DMS114 treated with DMSO at 0.1 percent for 48 hours (cell line): ENCODE results near the gene NRTN.
"Not testable (repeated sequence)": the region's sequence is repeated elsewhere in the genome, so short reads cannot be mapped to it uniquely, and the experiment has no call there.

Experiments used
- DNase-seq: peaks from one replicate; lab custom pipeline; 2025; ENCODE audit not compliant: unreplicated experiment; lab: John Stamatoyannopoulos, UW

Gene NRTN

DNA sequence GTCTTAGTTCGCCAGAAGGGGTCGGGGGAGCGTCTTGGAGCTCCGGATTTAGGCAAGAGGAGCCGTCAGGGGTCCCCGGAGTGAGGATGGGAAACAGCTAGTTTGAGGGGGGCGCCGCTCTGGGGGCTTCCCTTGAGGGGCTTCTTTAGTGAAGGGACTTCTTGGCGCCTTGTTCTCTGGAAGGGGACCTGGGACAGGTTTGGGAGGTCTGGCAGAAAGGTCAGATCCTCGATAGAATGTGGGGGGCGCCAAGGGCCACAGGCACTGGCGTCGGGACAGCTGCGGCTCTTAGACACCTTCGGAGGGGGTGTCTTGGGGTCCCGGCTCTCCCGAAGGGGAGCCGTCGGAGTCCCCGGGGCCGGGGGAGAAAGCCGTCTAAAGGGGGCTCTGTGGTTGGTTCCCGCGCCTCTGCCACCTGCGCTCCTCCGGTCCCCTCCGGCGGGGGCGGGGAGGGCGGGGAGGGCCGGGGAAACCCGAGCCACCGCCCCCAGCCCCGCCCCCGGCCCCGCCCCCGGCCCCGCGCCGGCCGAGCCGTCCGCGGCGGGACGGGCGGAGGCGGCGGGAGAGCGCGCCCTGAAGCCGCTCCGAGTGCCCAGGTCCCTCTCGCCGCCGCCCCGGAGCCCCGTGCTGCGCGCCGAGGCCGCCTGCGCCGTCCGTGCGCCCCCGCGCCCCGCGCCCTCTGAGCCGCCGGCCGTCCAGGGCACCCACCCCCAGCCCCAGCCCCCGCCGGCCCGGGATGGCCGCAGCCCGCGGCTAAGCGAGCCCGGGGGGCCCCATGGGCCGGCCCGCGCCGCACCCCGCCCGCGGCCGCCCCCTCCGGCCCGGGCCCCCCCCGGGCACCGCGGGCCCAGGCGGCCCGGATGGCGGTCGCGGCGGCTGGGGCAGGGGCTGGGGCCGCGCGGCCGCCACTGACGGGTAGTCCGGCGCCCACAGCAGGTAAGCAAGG, at the start of gene NRTN:
Gene NRTN (plus strand): TSS at position 552 of the 946 bp plus-strand sequence. CDS start 19,099 bp downstream, outside the sequence.
- DNase-seq = no peak

DNA sequence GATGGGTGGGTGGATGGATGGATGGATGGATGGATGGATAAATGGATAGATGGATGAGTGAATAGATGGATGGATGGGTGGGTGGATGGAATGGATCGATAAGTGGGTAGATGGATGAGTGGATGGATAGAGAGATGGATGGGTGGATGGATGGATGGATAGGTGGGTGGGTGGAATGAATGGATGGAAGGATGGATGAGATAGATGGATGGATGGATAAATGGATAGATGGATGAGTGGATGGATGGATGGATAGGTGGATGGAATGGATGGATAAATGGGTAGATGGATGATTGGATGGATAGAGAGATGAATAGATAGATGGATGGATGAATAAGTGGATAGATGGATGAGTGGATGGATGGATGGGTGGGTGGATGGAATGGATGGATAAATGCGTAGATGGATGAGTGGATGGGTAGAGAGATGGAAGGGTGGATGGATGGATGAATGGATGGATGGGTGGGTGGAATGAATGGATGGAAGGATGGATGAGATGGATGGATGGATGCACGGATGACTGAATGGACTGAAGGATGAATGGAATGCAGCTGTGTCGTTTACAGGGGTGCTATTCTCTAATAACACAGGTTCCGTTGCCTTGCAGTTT, 42.2 kb upstream of the NRTN start:
- no peak for DNase-seq

GRCh38 chr19:5765220-5765619, 39.6 kb upstream of the NRTN start:
- no peak for DNase-seq

- DNase-seq = no peak
Observed at GRCh38 chr19:5767949-5768348, 36.9 kb upstream of the NRTN start.

GRCh38 chr19:5772416-5772815, 32.5 kb upstream of the NRTN start:
- no peak for DNase-seq

- no peak for DNase-seq
Observed at GRCh38 chr19:5773276-5773675, 31.6 kb upstream of the NRTN start.

DNA sequence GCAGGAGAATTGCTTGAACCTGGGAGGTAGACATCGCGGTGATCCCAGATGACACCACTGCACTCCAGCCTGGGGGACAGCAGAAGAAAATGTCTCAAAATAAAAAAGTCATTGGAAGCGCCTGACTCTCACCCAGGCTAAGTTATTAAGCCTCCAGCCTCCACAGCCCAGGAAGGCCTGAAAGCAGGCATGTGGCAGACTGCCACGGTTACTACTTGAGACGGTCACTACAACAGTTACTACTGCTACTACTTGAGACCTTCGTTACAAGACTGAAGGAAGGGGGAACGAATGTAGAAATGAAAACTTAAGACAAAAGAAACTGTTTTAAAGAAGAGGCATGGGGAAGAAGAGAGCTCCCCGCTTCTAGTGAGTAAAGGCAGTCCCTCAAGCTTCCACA, 29.9 kb upstream of the NRTN start:
- no peak for DNase-seq

DNA sequence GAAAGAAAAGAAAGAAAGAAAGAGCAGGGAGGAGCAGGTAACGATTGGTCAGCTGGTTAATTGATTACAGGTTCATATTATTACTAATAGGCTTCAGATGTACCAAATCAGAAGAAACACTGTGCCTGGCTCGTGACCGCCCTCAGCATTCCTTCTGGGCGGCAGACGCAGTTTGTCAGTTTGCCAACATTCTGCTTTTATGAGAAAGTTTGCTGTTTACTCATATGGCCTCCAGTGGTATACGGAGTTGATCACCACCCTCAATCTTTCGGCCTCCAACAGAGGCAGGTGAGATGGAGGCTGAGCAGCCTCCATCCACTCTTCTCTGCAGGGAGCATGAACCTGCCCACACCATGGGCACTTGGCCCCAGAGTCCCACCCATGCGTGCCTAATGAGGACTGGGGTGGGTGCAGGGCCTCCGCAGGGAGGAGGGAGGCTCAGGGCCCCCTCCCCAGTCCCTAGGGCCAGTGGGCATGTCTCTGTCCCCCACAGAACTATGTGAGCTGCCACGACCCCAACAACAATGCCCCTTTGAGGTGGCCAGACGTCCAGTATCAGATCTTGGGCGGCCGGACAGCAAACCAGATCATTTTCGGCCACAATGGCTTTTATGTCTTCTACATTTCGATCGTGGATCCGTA, 29.1 kb upstream of the NRTN start:
- no peak for DNase-seq

DNA sequence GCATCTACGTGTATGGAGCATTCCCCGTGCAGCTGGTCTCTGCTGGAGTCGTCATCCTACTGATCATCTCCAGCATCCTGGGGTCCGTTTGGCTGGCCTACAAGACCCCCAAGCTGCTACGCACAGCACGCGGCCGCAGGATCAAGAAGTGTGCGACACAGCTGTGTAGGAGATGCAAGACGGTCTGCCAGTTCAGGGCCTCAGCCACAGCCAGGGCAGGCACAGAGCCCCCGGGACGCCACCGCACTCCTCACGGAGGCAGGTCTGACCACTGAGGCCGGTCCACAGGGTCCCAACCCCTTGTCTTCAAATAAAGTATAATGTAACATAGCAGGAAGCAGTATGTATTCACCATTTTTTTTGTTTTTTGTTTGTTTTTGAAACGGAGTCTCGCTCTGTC, 26.5 kb upstream of the NRTN start:
- no peak for DNase-seq

GRCh38 chr19:5780916-5781315, 24.0 kb upstream of the NRTN start:
- not testable (repeated sequence) for DNase-seq

- no peak for DNase-seq
Observed at GRCh38 chr19:5782322-5782721, 22.5 kb upstream of the NRTN start.

DNA sequence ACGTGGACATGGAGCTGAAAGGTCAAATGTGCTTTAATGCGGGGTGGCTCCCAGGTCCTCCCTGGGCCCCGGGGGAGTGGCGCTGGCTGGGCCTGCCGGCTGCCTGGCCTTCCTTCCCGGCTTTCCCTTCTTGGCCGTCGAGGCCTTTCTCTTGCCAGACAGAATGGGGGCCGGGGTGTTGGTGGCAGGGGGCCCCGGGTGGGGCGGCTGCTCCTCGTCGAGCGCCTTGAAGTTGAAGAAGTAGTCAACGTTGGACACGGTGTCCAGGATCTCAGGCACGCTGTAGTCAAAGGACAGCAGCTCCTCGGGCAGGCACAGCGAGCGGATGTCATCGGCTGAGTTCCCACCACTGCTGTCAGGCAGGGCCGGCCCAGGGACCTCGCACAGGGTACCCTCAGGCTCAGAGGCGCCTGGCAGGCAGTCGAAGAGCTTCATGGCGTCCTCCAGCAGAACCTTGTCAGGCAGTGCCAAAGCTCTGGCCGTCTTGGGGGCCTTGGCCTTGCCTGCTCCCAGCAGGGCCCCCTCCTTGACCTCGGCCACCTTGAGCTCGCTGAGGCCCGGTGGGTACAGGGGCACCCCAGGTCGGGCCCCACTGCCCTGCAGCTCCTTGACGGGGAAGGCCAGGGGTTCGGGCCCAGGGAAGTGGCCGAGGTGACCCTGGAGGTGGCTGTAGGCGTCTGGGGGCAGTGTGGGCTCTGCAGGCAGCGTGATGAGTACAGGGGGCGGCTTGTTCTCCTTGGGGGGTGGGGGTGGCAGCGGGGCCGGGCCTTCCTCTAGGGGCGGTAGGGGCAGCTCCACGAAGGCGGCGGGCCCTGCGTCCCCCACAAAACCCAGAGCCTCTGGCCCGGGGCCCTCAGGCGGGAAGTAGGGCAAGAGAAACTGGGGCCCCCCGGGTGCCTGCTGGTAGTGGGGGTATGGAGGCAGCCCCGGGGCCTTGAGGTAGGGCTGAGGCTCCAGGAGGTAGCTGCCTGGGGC, 21.6 kb upstream of the NRTN start:
- DNase-seq = no peak

DNA sequence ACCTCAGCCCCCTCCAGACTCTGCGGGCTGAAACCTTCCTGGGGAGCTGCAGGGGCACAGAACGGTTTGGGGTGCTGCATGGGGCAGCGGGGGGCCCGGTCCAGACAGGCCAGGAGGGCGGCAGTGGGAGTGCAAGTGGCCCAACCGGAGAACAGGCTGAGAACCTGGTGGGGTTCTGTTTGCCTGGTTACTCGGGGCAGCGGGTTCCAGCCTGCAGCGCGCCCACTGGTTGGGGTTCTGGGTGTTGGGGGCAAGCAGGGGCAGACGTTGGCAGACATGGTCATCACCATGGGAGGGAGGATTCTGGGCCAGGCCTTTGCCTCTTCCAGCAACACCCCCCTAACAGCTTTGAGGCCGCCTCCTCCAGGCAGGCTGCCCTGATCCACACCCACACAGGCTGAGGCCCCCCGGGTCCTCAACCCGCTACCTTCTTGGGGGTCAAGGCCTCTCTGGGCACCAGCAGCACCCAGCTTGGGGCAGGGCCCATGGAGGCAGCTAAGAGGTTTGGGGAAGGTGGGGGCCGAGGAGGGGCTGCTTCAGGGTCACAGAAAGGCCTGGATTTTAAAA, 20.2 kb upstream of the NRTN start, which contains the start of gene PRR22:
Gene PRR22 (minus strand): TSS at position 166 of the 567 bp plus-strand sequence. CDS start 86 bp downstream, at position 80.
- DNase-seq = no peak

- DNase-seq = no peak
Observed at GRCh38 chr19:5785423-5785822, 19.4 kb upstream of the NRTN start.

GRCh38 chr19:5786593-5787408, 18.1 kb upstream of the NRTN start:
- DNase-seq = no peak

GRCh38 chr19:5787409-5788182, 17.3 kb upstream of the NRTN start:
- no peak for DNase-seq

DNA sequence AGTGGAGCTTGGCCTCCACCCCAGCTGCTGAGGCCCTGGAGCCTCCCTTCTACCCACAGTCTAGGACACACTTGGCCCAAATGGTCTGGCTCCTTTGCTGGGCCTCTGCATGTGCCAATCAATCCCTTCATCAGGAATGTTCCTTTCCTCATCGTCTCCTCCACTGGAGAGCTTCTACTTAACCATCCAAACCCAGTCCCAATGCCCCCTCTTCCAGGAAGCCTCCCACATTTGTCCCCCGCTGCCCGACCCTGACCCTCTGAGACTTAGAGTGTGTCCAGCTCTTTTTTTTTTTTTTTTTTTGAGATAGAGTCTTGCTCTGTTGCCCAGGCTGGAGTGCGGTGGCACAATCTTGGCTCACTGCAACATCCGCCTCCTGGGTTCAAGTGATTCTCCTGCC, 16.4 kb upstream of the NRTN start:
- DNase-seq = no peak

- no peak for DNase-seq
Observed at GRCh38 chr19:5789351-5789761, 15.5 kb upstream of the NRTN start.
